Kidney epithelial cell (primary cell): ENCODE measurements around the gene CHST15. TPM values are rescaled to one million over a fixed set of nuclear protein-coding genes. Genes with fewer than 3 reads are reported as not detected.

Experiments
- DNase-seq: peaks from one replicate; pipeline ENCODE4 v3.0.0-alpha.2; 2010; ENCODE audit warnings: low read depth
- H3K27me3 ChIP-seq: 2 replicates; pipeline ENCODE4 v1.6.0; 2011; ENCODE audit warnings: low read length; ENCODE audit not compliant: control insufficient read depth, insufficient read depth
- H3K36me3 ChIP-seq: 2 replicates; pipeline ENCODE4 v1.5.1; 2011; ENCODE audit warnings: low read length; ENCODE audit not compliant: control insufficient read depth, insufficient read depth
- H3K4me3 ChIP-seq: 2 replicates; pipeline ENCODE4 v1.5.1; 2011; ENCODE audit warnings: low read depth, mild to moderate bottlenecking, control low read depth, low read length
- CTCF ChIP-seq: IDR thresholded peaks from 2 replicates; pipeline ENCODE4 v1.5.1; 2011; ENCODE audit warnings: mild to moderate bottlenecking, moderate library complexity, low read length, control low read depth, inconsistent platforms; ENCODE audit not compliant: insufficient read depth, poor library complexity, severe bottlenecking
- total RNA-seq: library from RNA; depleted of rRNA; stranded (reverse); fragments of >200 nt; gene quantifications from 2 replicates; pipeline ENCODE4 v1.2.3, GENCODE V29; 2015

The CHST15 gene
- total RNA-seq, 1 donor from 2014 or later, result 18.1 TPM

- TF ChIP-seq CTCF, result no peak
- H3K27me3 ChIP-seq, result no peaks in the 10 kb centered on the region
Measured at GRCh38 chr10:124033887-124034218, 59.5 kb downstream of the CHST15 start.

GRCh38 chr10:124032971-124033886 is 60.2 kb downstream of the CHST15 start:
- DNase-seq, result no peak
- TF ChIP-seq CTCF, result no peak
- H3K4me3 ChIP-seq, result no peak overlapping the region

More at GRCh38 chr10:124033887-124034218, 59.5 kb downstream of the CHST15 start:
- H3K4me3 ChIP-seq, result no peak overlapping the region
- H3K36me3 ChIP-seq, result no peaks in the 10 kb centered on the region
- no peak for DNase-seq

GRCh38 chr10:124032087-124032935 is 61.1 kb downstream of the CHST15 start:
- Histone ChIP-seq H3K27me3 (no peaks in the 10 kb centered on the region), H3K36me3 (no peaks in the 10 kb centered on the region), H3K4me3 (no peak overlapping the region)
- DNase-seq, result no peak
- TF ChIP-seq CTCF, result no peak

More at GRCh38 chr10:124032971-124033886, 60.2 kb downstream of the CHST15 start:
- H3K27me3 ChIP-seq, result no peaks in the 10 kb centered on the region
- H3K36me3 ChIP-seq, result no peaks in the 10 kb centered on the region

- TF ChIP-seq CTCF, result no peak
- Histone ChIP-seq H3K36me3 (no peaks in the 10 kb centered on the region), H3K4me3 (no peak overlapping the region), H3K27me3 (no peaks in the 10 kb centered on the region)
- DNase-seq, result no peak
Measured at GRCh38 chr10:124030492-124031110, 62.8 kb downstream of the CHST15 start.

- DNase-seq, result no peak
- no peaks in the 10 kb centered on the region for H3K27me3 ChIP-seq
- TF ChIP-seq CTCF, result no peak
- no peak overlapping the region for H3K4me3 ChIP-seq
- H3K36me3 ChIP-seq, result no peaks in the 10 kb centered on the region
Measured at GRCh38 chr10:124030061-124030460, 63.3 kb downstream of the CHST15 start.
